ENCODE data around the gene GPC1. TPM values are rescaled to one million over a fixed set of nuclear protein-coding genes. Genes with fewer than 3 reads are reported as not detected.

Gene GPC1
- polyA plus RNA-seq, 1 of the 3 experiments (the other 2 are of a cell fraction) = 65.5 TPM

Small RNAs within 50 kb of the gene (small RNA-seq; reads per million reads assigned to genes)
- 24.9 to 365 (median 164) reads per million in 7 experiments for gene MIR149

Other genes with a start within 250 kb of the GPC1 start
- 12.1 and 15.9 TPM in 2 replicates for gene ANKMY1, start 122.3 kb downstream of the GPC1 start, polyA plus RNA-seq (2012; rRNA removed)
- 4.1 and 6.4 TPM in 2 replicates for gene DUSP28, start 124.7 kb downstream of the GPC1 start, polyA plus RNA-seq (2012; rRNA removed)
- gene RNPEPL1, start 132.8 kb downstream of the GPC1 start, polyA plus RNA-seq (2012; rRNA removed) = 13.3 and 14.3 TPM in 2 replicates
- 24.0 and 28.1 TPM in 2 replicates for gene CAPN10, start 151.1 kb downstream of the GPC1 start, polyA plus RNA-seq (2012; rRNA removed)
- gene GPR35, start 189.8 kb downstream of the GPC1 start, polyA plus RNA-seq (2012; rRNA removed) = 1.2 and 1.3 TPM in 2 replicates
- gene AQP12B, start 247.2 kb downstream of the GPC1 start, polyA plus RNA-seq (2012; rRNA removed) = not detected in 2 replicates

Data from SK-N-SH (cell line).